Activated CD8-positive, alpha-beta memory T cell treated with anti-CD3 and anti-CD28 coated beads for 24 hours (primary cell): ENCODE results near the gene KCNMB1.
"Not testable (repeated sequence)": the region's sequence is repeated elsewhere in the genome, so short reads cannot be mapped to it uniquely, and the experiment has no call there.

Source experiments
- DNase-seq: peaks from one replicate; pipeline ENCODE4 v3.0.0-alpha.2; 2020

The KCNMB1 gene

GRCh38 chr5:170413897-170414296 lies 24.7 kb upstream of the KCNMB1 start:
- DNase-seq, result no peak

GRCh38 chr5:170411100-170411499 lies 21.9 kb upstream of the KCNMB1 start:
- DNase-seq, result no peak

GRCh38 chr5:170410401-170410800 lies 21.2 kb upstream of the KCNMB1 start:
- no peak for DNase-seq

GRCh38 chr5:170408877-170409660 lies 19.9 kb upstream of the KCNMB1 start:
- no peak for DNase-seq

- DNase-seq, result no peak
These were observed 19.1 kb upstream of the KCNMB1 start for GRCh38 chr5:170408226-170408625.

GRCh38 chr5:170407062-170407461 lies 17.9 kb upstream of the KCNMB1 start:
- DNase-seq, result no peak

GRCh38 chr5:170405817-170406216 lies 16.6 kb upstream of the KCNMB1 start:
- DNase-seq, result no peak

- DNase-seq, result no peak
These were observed 15.2 kb upstream of the KCNMB1 start for GRCh38 chr5:170404398-170404797.

GRCh38 chr5:170403675-170404074 lies 14.5 kb upstream of the KCNMB1 start:
- DNase-seq, result no peak

- DNase-seq, result no peak
These were observed 13.3 kb upstream of the KCNMB1 start for GRCh38 chr5:170402508-170402907.

- no peak for DNase-seq
These were observed 7.9 kb upstream of the KCNMB1 start for GRCh38 chr5:170397059-170397458.

- no peak for DNase-seq
These were observed 4.8 kb upstream of the KCNMB1 start for GRCh38 chr5:170393958-170394357.

- DNase-seq, result peak; percentile 62
These were observed 4.1 kb upstream of the KCNMB1 start for GRCh38 chr5:170393235-170393634.

- no peak for DNase-seq
These were observed 1.3 kb upstream of the KCNMB1 start for GRCh38 chr5:170390472-170390871.

GRCh38 chr5:170389550-170389892 lies 354 bp upstream of the KCNMB1 start:
- no peak for DNase-seq

GRCh38 chr5:170387775-170388639 lies 1.2 kb downstream of the KCNMB1 start:
- DNase-seq, result no peak

- no peak for DNase-seq
These were observed 2.3 kb downstream of the KCNMB1 start for GRCh38 chr5:170386743-170387395.

GRCh38 chr5:170383227-170383626 lies 5.9 kb downstream of the KCNMB1 start:
- DNase-seq, result no peak

- DNase-seq, result no peak
These were observed 6.4 kb downstream of the KCNMB1 start for GRCh38 chr5:170382790-170383189.

GRCh38 chr5:170380361-170380951 lies 8.7 kb downstream of the KCNMB1 start:
- DNase-seq, result no peak

GRCh38 chr5:170378740-170379139 lies 10.4 kb downstream of the KCNMB1 start:
- no peak for DNase-seq

GRCh38 chr5:170377027-170377426 lies 12.1 kb downstream of the KCNMB1 start:
- no peak for DNase-seq

GRCh38 chr5:170376526-170376925 lies 12.6 kb downstream of the KCNMB1 start:
- DNase-seq, result not testable (repeated sequence)
